C4-2B (cell line): ENCODE results near the gene AKAP5.

Experiments used
- H3K27ac ChIP-seq: fragments of 450-650 bp; 2 replicates; pipeline ENCODE4 v1.5.1; 2017
- CTCF ChIP-seq: fragments of 450-650 bp; conservative IDR thresholded peaks from 2 replicates; pipeline ENCODE4 v1.5.1; 2017; ENCODE audit warnings: mild to moderate bottlenecking
- ZFX ChIP-seq: fragments of 450-650 bp; IDR thresholded peaks from 2 replicates; pipeline ENCODE4 v1.6.1; 2017

Gene AKAP5

GRCh38 chr14:64491637-64492036 lies 26.3 kb downstream of the AKAP5 start:
- TF ChIP-seq CTCF, result no peak
- TF ChIP-seq ZFX, result no peak
- H3K27ac ChIP-seq, result no peak overlapping the region

- TF ChIP-seq ZFX, result no peak
- no peak for TF ChIP-seq CTCF
- no peak overlapping the region for H3K27ac ChIP-seq
These were observed 28.2 kb downstream of the AKAP5 start for GRCh38 chr14:64493455-64493854.

- no peak overlapping the region for H3K27ac ChIP-seq
- TF ChIP-seq ZFX (no peak), CTCF (no peak)
These were observed 30.0 kb downstream of the AKAP5 start for GRCh38 chr14:64495252-64495651.

GRCh38 chr14:64496764-64497163 lies 31.5 kb downstream of the AKAP5 start:
- H3K27ac ChIP-seq, result no peak overlapping the region
- TF ChIP-seq CTCF (no peak), ZFX (no peak)

GRCh38 chr14:64500088-64500487 lies 34.8 kb downstream of the AKAP5 start:
- H3K27ac ChIP-seq, result no peak overlapping the region
- TF ChIP-seq ZFX, result no peak
- TF ChIP-seq CTCF, result no peak

- no peak for TF ChIP-seq ZFX
- TF ChIP-seq CTCF, result peak; percentile 12; the same call in 1 of the 2 replicates
- H3K27ac ChIP-seq, result peak overlapping the region; percentile 97
These were observed 36.3 kb downstream of the AKAP5 start for GRCh38 chr14:64501411-64502171.

- TF ChIP-seq ZFX (no peak), CTCF (no peak)
- peak overlapping the region; percentile 97 for H3K27ac ChIP-seq
These were observed 37.2 kb downstream of the AKAP5 start for GRCh38 chr14:64502456-64502855.
